RWPE1 (cell line): ENCODE results near the gene DYNC1I1.

ENCODE experiments used
- CTCF ChIA-PET: fragments of 350-600 bp; sonication (Branson Sonifier 250); formaldehyde crosslinking; extraction: SDS; loops from one replicate; lab custom pipeline; 2021; lab: Yijun Ruan, JAX
- POLR2A ChIA-PET: fragments of 400-600 bp; formaldehyde crosslinking; extraction: SDS; loops from one replicate; lab custom pipeline; 2020; ENCODE audit warnings: antibody characterized with exemption; ENCODE audit not compliant: low non-redundant PET; lab: Yijun Ruan, JAX
- DNase-seq: peaks from one replicate; pipeline ENCODE4 v3.0.0; 2012; ENCODE audit warnings: low spot score
- H3K27ac ChIP-seq: fragments of 450-650 bp; 2 replicates; pipeline ENCODE4 v1.5.1; 2017
- CTCF ChIP-seq: fragments of 450-650 bp; conservative IDR thresholded peaks from 2 replicates; pipeline ENCODE4 v1.5.1; 2017; ENCODE audit warnings: low read depth, mild to moderate bottlenecking

Gene DYNC1I1

DNA sequence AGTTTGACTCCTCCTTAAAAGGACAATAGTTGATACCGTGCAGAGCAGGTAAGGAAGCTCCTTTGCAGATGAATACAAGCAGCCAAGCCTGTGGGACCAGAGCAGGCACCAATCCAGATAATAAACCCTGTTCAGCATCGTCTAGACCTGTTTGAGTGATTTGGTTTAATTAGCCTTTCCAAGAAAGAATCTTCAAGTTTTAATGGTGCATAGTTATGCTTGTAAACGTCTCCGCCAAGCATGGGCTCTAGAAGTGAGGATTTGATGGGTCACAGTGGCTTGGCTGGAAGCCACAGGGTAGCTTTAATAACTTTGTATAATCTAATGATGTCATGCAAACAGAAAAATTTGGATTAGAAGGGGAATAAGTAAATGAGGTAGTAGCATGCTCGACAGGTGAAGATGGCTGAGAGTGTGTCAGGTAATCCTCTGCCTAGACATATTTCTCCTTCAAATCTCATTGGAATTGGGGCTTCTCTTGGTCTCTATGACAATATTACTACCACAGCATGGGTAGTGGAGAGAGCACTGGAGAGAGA, 188.4 kb downstream of the DYNC1I1 start:
- no peak for DNase-seq
- CTCF ChIA-PET, result interaction anchor here (0.6 kb wide), 1 partner anchor 8 kb away, joined by 3 read pairs; no protein-coding TSS in a partner anchor
- POLR2A ChIA-PET, result no interaction called here
- no peak for TF ChIP-seq CTCF
- H3K27ac ChIP-seq, result no peak overlapping the region

GRCh38 chr7:95963446-95963990, 191.2 kb downstream of the DYNC1I1 start:
- ChIA-PET CTCF (no interaction called here), POLR2A (no interaction called here)
- no peak overlapping the region for H3K27ac ChIP-seq
- no peak for TF ChIP-seq CTCF
- no peak for DNase-seq

- ChIA-PET POLR2A (no interaction called here), CTCF (interaction anchor here (0.6 kb wide), 1 partner anchor 1043 kb away, joined by 3 read pairs; no protein-coding TSS in a partner anchor)
- no peak for TF ChIP-seq CTCF
- DNase-seq, result no peak
- H3K27ac ChIP-seq, result no peak overlapping the region
Observed at GRCh38 chr7:95971716-95972115, 199.4 kb downstream of the DYNC1I1 start.

DNA sequence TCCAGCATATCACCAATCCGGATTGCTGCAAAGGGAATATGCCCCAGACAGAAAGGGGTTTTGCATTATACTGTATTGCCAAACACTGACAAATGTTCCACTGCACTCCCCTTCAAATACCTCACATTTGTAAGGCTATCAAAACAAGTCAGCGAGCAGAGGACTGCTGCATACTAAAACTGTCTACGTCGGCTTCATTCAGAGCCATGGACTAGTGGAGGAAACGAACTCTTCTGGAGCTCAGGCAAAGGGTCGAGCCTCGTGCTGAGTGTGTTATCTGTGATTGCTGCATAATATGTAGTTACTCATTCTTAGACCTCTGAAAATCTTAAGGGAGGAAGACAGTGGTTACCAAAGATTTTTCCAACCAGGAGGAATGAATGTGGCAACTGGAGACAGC, 200.2 kb downstream of the DYNC1I1 start:
- H3K27ac ChIP-seq, result no peak overlapping the region
- POLR2A ChIA-PET, result no interaction called here
- CTCF ChIA-PET, result no interaction called here
- no peak for DNase-seq
- TF ChIP-seq CTCF, result no peak

- ChIA-PET POLR2A (no interaction called here), CTCF (no interaction called here)
- DNase-seq, result no peak
- no peak for TF ChIP-seq CTCF
- no peak overlapping the region for H3K27ac ChIP-seq
Observed at GRCh38 chr7:95974108-95974507, 201.8 kb downstream of the DYNC1I1 start.

DNA sequence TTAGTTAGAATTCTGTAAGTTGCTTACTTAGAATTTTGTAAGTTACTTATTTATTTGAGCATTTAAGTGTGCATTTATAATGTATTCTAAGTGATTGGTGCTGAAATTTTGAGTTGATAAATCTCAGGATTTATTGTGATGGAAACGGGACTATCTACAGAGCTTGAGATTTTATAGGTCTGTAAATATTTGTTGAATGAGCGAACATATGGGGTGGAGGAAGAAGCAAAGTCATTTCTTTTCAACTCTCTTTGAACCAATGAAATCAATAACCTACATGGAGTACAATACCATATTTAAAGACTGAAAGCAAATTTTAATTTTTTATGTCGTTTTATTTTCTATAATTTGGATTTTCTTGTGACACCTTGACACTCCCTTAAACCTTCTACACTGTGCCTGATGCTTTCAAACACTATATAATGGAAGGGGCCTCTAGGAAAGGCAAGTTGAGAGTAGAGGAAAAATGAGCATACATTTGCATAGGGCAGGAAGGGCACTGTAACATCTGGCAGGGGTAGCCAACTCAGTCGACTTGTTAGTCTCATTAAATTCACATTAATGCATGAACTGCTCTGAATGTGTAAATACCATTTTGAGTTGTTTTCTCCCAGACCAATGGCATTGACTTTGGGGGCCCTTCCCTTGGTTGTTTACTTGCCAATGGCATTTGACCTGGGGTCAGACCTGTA, 204.2 kb downstream of the DYNC1I1 start:
- ChIA-PET CTCF (no interaction called here), POLR2A (no interaction called here)
- H3K27ac ChIP-seq, result no peak overlapping the region
- no peak for DNase-seq
- TF ChIP-seq CTCF, result no peak
